GM12878 (cell line): Measurements from ENCODE around the gene NOS1AP.

ENCODE experiments used
- CHD2 ChIP-seq: IDR thresholded peaks from 2 replicates; pipeline ENCODE4 v1.6.1; 2011; ENCODE audit warnings: low read depth, low read length, improper control_type of control experiment, borderline replicate concordance
- EGR1 ChIP-seq, 2 experiments: IDR thresholded peaks; 1 replicate in 1 of 2; 2 replicates in 1 of 2; pipeline ENCODE4 v1.6.1; 2011 to 2012; ENCODE audit warnings: low read depth in 2 of 2, low read length in 2 of 2, borderline replicate concordance in 1 of 2, mild to moderate bottlenecking in 1 of 2, moderate library complexity in 1 of 2
- EZH2 ChIP-seq: IDR thresholded peaks from 2 replicates; pipeline ENCODE4 v1.6.1; 2012; ENCODE audit warnings: low read depth, mild to moderate bottlenecking, control low read depth, inconsistent platforms, low read length, borderline replicate concordance; ENCODE audit not compliant: control insufficient read depth
- HDAC2 ChIP-seq: fragments of 200-600 bp; sonication (generic); IDR thresholded peaks from 2 replicates; pipeline ENCODE4 v1.6.1; 2017
- MYC ChIP-seq: IDR thresholded peaks from 2 replicates; pipeline ENCODE4 v1.6.1; 2011; ENCODE audit warnings: mild to moderate bottlenecking, low read length, moderate library complexity, inconsistent platforms; ENCODE audit not compliant: insufficient read depth, insufficient replicate concordance, insufficient read length, severe bottlenecking
- NR2C1 ChIP-seq: fragments of 450-650 bp; IDR thresholded peaks from 2 replicates; pipeline ENCODE4 v1.6.1; 2017; ENCODE audit warnings: antibody characterized with exemption, mild to moderate bottlenecking, moderate library complexity
- PML ChIP-seq: IDR thresholded peaks from 2 replicates; pipeline ENCODE4 v1.6.1; 2012; ENCODE audit warnings: low read length, inconsistent platforms
- RUNX3 ChIP-seq: IDR thresholded peaks from 2 replicates; pipeline ENCODE4 v1.6.1; 2012; ENCODE audit warnings: low read length, inconsistent platforms
- SREBF2 ChIP-seq: IDR thresholded peaks from 2 replicates; pipeline ENCODE4 v1.6.1; 2012; ENCODE audit warnings: mild to moderate bottlenecking, low read length
- STAT3 ChIP-seq: IDR thresholded peaks from 2 replicates; pipeline ENCODE4 v1.6.1; 2011; ENCODE audit warnings: low read depth, low read length, improper control_type of control experiment
- TF ChIP-seq, protein P1 (sequence below), 3 experiments: IDR thresholded peaks in 2 of 3; conservative IDR thresholded peaks in 1 of 3; 2 replicates each; pipeline ENCODE4 v1.5.1; 2011; ENCODE audit warnings: low read depth in 3 of 3, low read length in 3 of 3, mild to moderate bottlenecking in 3 of 3, control low read depth in 2 of 3, moderate library complexity in 2 of 3, inconsistent platforms in 1 of 3, mixed read lengths in 1 of 3; ENCODE audit not compliant: control insufficient read depth in 2 of 3, insufficient read depth in 1 of 3; ENCODE audit errors: extremely low read depth in 1 of 3
- TF ChIP-seq, protein P2 (sequence below): fragments of 450-650 bp; IDR thresholded peaks from 2 replicates; pipeline ENCODE4 v1.6.1; 2017; ENCODE audit warnings: mild to moderate bottlenecking
- TF ChIP-seq, protein P3 (sequence below): IDR thresholded peaks from 2 replicates; pipeline ENCODE4 v1.6.1; 2012; ENCODE audit warnings: mild to moderate bottlenecking, low read depth, low read length
- TF ChIP-seq, protein P4 (sequence below): fragments of 450-650 bp; IDR thresholded peaks from 2 replicates; pipeline ENCODE4 v1.6.1; 2017; ENCODE audit warnings: mild to moderate bottlenecking, low read depth, inconsistent platforms; ENCODE audit not compliant: poor library complexity, severe bottlenecking

DNA sequence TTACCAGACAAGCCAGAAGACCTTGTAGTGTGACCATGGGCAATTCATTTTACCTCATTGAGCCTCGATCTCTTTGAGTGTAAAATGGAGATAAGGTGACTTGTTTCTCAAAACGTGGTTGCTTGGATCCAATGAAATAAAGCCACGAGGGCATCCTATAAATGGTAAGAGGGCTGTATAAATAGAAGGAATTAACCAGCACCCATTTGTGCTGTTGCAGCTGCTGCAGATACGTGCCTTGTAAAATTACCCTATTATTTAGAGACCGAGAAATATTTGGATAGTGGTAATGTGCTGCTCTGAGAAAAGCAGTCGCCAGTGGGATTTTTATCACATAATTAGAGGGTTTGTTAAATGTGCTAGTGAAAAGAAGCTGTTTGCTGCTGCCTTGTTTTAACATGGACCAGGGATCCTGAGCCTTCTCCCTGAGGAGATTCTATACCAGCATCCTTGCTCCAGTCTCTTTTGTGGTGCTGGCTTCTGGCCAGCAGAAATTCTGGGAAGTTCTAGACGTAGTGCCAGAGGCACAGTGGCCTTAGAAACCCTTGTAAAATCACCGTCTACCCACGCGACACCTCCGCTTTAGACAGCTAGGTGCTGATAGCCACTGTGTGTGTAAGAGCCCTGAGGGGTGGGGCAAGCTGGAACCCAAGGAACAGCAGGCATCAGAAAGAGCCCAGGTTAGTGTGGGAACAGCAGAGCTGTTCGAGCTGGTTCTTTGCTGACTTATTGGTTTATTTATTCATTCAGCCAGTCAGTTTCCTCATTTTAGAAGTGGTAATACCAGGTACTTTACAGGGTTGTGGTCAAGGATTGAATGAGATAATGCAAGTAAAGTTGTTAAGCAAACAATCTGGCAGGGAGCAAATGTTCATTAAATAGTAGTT lies 137.5 kb downstream of the NOS1AP start:
- TF ChIP-seq, protein P1, sequence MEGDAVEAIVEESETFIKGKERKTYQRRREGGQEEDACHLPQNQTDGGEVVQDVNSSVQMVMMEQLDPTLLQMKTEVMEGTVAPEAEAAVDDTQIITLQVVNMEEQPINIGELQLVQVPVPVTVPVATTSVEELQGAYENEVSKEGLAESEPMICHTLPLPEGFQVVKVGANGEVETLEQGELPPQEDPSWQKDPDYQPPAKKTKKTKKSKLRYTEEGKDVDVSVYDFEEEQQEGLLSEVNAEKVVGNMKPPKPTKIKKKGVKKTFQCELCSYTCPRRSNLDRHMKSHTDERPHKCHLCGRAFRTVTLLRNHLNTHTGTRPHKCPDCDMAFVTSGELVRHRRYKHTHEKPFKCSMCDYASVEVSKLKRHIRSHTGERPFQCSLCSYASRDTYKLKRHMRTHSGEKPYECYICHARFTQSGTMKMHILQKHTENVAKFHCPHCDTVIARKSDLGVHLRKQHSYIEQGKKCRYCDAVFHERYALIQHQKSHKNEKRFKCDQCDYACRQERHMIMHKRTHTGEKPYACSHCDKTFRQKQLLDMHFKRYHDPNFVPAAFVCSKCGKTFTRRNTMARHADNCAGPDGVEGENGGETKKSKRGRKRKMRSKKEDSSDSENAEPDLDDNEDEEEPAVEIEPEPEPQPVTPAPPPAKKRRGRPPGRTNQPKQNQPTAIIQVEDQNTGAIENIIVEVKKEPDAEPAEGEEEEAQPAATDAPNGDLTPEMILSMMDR (IDR thresholded peaks at IDR 0.05 in 2 of 3, conservative IDR thresholded peaks at IDR 0.05 in 1 of 3; ENCODE audit: control insufficient read depth in 2 of 3, extremely low read depth in 1 of 3, insufficient read depth in 1 of 3, low read depth in 3 of 3, low read length in 3 of 3), result no peak
- TF ChIP-seq STAT3 (no peak), NR2C1 (no peak), MYC (no peak), EGR1 (IDR thresholded peaks at IDR 0.05; ENCODE audit: borderline replicate concordance in 1 of 2, low read depth in 2 of 2, low read length in 2 of 2) (no peak), HDAC2 (no peak), CHD2 (no peak), RUNX3 (no peak), EZH2 (no peak), SREBF2 (no peak), PML (no peak)
- TF ChIP-seq, protein P2, sequence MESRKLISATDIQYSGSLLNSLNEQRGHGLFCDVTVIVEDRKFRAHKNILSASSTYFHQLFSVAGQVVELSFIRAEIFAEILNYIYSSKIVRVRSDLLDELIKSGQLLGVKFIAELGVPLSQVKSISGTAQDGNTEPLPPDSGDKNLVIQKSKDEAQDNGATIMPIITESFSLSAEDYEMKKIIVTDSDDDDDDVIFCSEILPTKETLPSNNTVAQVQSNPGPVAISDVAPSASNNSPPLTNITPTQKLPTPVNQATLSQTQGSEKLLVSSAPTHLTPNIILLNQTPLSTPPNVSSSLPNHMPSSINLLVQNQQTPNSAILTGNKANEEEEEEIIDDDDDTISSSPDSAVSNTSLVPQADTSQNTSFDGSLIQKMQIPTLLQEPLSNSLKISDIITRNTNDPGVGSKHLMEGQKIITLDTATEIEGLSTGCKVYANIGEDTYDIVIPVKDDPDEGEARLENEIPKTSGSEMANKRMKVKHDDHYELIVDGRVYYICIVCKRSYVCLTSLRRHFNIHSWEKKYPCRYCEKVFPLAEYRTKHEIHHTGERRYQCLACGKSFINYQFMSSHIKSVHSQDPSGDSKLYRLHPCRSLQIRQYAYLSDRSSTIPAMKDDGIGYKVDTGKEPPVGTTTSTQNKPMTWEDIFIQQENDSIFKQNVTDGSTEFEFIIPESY, result no peak
- TF ChIP-seq, protein P3, sequence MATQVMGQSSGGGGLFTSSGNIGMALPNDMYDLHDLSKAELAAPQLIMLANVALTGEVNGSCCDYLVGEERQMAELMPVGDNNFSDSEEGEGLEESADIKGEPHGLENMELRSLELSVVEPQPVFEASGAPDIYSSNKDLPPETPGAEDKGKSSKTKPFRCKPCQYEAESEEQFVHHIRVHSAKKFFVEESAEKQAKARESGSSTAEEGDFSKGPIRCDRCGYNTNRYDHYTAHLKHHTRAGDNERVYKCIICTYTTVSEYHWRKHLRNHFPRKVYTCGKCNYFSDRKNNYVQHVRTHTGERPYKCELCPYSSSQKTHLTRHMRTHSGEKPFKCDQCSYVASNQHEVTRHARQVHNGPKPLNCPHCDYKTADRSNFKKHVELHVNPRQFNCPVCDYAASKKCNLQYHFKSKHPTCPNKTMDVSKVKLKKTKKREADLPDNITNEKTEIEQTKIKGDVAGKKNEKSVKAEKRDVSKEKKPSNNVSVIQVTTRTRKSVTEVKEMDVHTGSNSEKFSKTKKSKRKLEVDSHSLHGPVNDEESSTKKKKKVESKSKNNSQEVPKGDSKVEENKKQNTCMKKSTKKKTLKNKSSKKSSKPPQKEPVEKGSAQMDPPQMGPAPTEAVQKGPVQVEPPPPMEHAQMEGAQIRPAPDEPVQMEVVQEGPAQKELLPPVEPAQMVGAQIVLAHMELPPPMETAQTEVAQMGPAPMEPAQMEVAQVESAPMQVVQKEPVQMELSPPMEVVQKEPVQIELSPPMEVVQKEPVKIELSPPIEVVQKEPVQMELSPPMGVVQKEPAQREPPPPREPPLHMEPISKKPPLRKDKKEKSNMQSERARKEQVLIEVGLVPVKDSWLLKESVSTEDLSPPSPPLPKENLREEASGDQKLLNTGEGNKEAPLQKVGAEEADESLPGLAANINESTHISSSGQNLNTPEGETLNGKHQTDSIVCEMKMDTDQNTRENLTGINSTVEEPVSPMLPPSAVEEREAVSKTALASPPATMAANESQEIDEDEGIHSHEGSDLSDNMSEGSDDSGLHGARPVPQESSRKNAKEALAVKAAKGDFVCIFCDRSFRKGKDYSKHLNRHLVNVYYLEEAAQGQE, result no peak
- TF ChIP-seq, protein P4, sequence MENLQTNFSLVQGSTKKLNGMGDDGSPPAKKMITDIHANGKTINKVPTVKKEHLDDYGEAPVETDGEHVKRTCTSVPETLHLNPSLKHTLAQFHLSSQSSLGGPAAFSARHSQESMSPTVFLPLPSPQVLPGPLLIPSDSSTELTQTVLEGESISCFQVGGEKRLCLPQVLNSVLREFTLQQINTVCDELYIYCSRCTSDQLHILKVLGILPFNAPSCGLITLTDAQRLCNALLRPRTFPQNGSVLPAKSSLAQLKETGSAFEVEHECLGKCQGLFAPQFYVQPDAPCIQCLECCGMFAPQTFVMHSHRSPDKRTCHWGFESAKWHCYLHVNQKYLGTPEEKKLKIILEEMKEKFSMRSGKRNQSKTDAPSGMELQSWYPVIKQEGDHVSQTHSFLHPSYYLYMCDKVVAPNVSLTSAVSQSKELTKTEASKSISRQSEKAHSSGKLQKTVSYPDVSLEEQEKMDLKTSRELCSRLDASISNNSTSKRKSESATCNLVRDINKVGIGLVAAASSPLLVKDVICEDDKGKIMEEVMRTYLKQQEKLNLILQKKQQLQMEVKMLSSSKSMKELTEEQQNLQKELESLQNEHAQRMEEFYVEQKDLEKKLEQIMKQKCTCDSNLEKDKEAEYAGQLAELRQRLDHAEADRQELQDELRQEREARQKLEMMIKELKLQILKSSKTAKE, result no peak
